A549 (cell line): ENCODE data around the gene TJP1. TPM values are rescaled to one million over a fixed set of nuclear protein-coding genes. Genes with fewer than 3 reads are reported as not detected.
"Not testable (repeated sequence)": the region's sequence is repeated elsewhere in the genome, so short reads cannot be mapped to it uniquely, and the experiment has no call there.

Source experiments
- ATAC-seq, 2 experiments: fragments of 200-7000 bp in 1 of 2; fragments of >200 bp in 1 of 2; cut with Nextera tagmentation in 1 of 2; cut with Tn5 transposase in 1 of 2; 3 replicates each; pipeline versions ENCODE4 v1.8.0 to v1.9.1; 2018 to 2020; ENCODE audit warnings: mild to moderate bottlenecking in 1 of 2, moderate library complexity in 1 of 2
- CTCF ChIA-PET: fragments of 300-600 bp; sonication (Branson Sonifier 250); formaldehyde crosslinking; extraction: SDS; loops from one replicate; lab custom pipeline; 2021; ENCODE audit warnings: antibody characterized with exemption, inconsistent platforms; lab: Yijun Ruan, JAX
- POLR2A ChIA-PET: fragments of 350-600 bp; formaldehyde crosslinking; extraction: SDS; loops from one replicate; lab custom pipeline; 2021; ENCODE audit warnings: antibody characterized with exemption, inconsistent platforms; lab: Yijun Ruan, JAX
- DNase-seq, 2 experiments: peaks; one replicate each; pipeline versions ENCODE4 v3.0.0 to v3.0.0-alpha.2; 2011 to 2016; ENCODE audit warnings: low read depth in 1 of 2, low spot score in 1 of 2
- FAIRE-seq: peaks from 2 replicates; lab custom pipeline; 2011; peaks lifted over from hg19 to GRCh38; lab: Jason Lieb, UNC
- H3K27ac ChIP-seq, 2 experiments: fragments of >200 bp; sonication (Bioruptor Twin); formaldehyde crosslinking; 3 replicates each; pipeline ENCODE4 v1.5.1; 2016 to 2017
- H3K4me1 ChIP-seq: fragments of >200 bp; sonication (Bioruptor Twin); formaldehyde crosslinking; 3 replicates; pipeline ENCODE4 v1.6.1; 2016
- H3K4me2 ChIP-seq: fragments of >200 bp; sonication (Bioruptor Twin); formaldehyde crosslinking; 3 replicates; pipeline ENCODE4 v1.6.1; 2016
- H3K4me3 ChIP-seq: fragments of >200 bp; sonication (Bioruptor Twin); formaldehyde crosslinking; 3 replicates; pipeline ENCODE4 v1.5.1; 2016
- H3K9me3 ChIP-seq: fragments of >200 bp; sonication (Bioruptor Twin); formaldehyde crosslinking; 3 replicates; pipeline ENCODE4 v1.6.1; 2016
- ATOH8 ChIP-seq: fragments of 250-450 bp; sonication (Bioruptor Pico); IDR thresholded peaks from 2 replicates; pipeline ENCODE4 v1.5.0; 2020; ENCODE audit warnings: low read depth, mild to moderate bottlenecking, moderate library complexity
- CEBPB ChIP-seq, 2 experiments: fragments of >200 bp in 1 of 2; sonication (Bioruptor Twin) in 1 of 2; formaldehyde crosslinking in 1 of 2; IDR thresholded peaks; 2 replicates each; pipeline ENCODE4 v1.6.1; 2012 to 2016
- E2F6 ChIP-seq: IDR thresholded peaks from 2 replicates; pipeline ENCODE4 v1.6.1; 2012; ENCODE audit warnings: low read depth, borderline replicate concordance
- ELK1 ChIP-seq: fragments of 150-350 bp; IDR thresholded peaks from 2 replicates; pipeline ENCODE4 v1.6.1; 2014; ENCODE audit warnings: low read depth, mild to moderate bottlenecking, low read length
- EP300 ChIP-seq, 2 experiments: fragments of >200 bp; sonication (Bioruptor Twin); formaldehyde crosslinking; IDR thresholded peaks; 2 replicates in 1 of 2; 3 replicates in 1 of 2; pipeline ENCODE4 v1.6.1; 2016 to 2017
- ESRRA ChIP-seq: fragments of 150-350 bp; IDR thresholded peaks from 2 replicates; pipeline ENCODE4 v1.6.1; 2014; ENCODE audit warnings: mild to moderate bottlenecking, low read length, borderline replicate concordance
- GATA3 ChIP-seq: IDR thresholded peaks from 2 replicates; pipeline ENCODE4 v1.6.1; 2012; ENCODE audit warnings: borderline replicate concordance
- HOXB13 ChIP-seq: fragments of 250-450 bp; sonication (Bioruptor Pico); IDR thresholded peaks from 2 replicates; pipeline ENCODE4 v1.5.0; 2020; ENCODE audit warnings: low read depth, mild to moderate bottlenecking, moderate library complexity
- HOXB5 ChIP-seq: fragments of 250-450 bp; sonication (Bioruptor Pico); IDR thresholded peaks from 2 replicates; pipeline ENCODE4 v1.5.0; 2020; ENCODE audit warnings: mild to moderate bottlenecking, moderate library complexity
- JUNB ChIP-seq: fragments of >200 bp; sonication (Bioruptor Twin); formaldehyde crosslinking; IDR thresholded peaks from 2 replicates; pipeline ENCODE4 v1.6.1; 2016
- KDM1A ChIP-seq: fragments of 200-600 bp; sonication (generic); IDR thresholded peaks from 2 replicates; pipeline ENCODE4 v1.6.1; 2016; ENCODE audit warnings: low read depth, mild to moderate bottlenecking
- KDM5A ChIP-seq: fragments of 200-600 bp; sonication (generic); IDR thresholded peaks from 2 replicates; pipeline ENCODE4 v1.6.1; 2016; ENCODE audit warnings: antibody characterized with exemption, mild to moderate bottlenecking
- MYC ChIP-seq: IDR thresholded peaks from 2 replicates; pipeline ENCODE4 v1.6.1; 2012; ENCODE audit warnings: mild to moderate bottlenecking, inconsistent platforms, low read length, improper control_type of control experiment, borderline replicate concordance
- NFE2L2 ChIP-seq: fragments of 150-350 bp; conservative IDR thresholded peaks from 2 replicates; pipeline ENCODE4 v1.6.1; 2014; ENCODE audit warnings: low read length
- NPAS2 ChIP-seq: fragments of 250-450 bp; sonication (Bioruptor Pico); IDR thresholded peaks from 2 replicates; pipeline ENCODE4 v1.8.0; 2022; ENCODE audit warnings: mild to moderate bottlenecking, moderate library complexity, borderline replicate concordance
- POLR2A ChIP-seq: IDR thresholded peaks from 2 replicates; pipeline ENCODE4 v1.6.1; 2012; ENCODE audit warnings: mild to moderate bottlenecking, low read length
- POLR2AphosphoS2 ChIP-seq: conservative IDR thresholded peaks from 2 replicates; pipeline ENCODE4 v1.6.1; 2012; ENCODE audit warnings: low read length, improper control_type of control experiment, inconsistent platforms
- RCOR1 ChIP-seq: fragments of 150-350 bp; IDR thresholded peaks from 2 replicates; pipeline ENCODE4 v1.6.1; 2014; ENCODE audit warnings: antibody characterized with exemption, low read length, low read depth
- RFX5 ChIP-seq: fragments of 450-650 bp; IDR thresholded peaks from 2 replicates; pipeline ENCODE4 v1.7.1; 2014; ENCODE audit warnings: antibody characterized with exemption, mild to moderate bottlenecking, moderate library complexity
- TP53 ChIP-seq: fragments of 250-450 bp; sonication (Bioruptor Pico); IDR thresholded peaks from 2 replicates; pipeline ENCODE4 v1.5.0; 2021; ENCODE audit warnings: mild to moderate bottlenecking, moderate library complexity
- USF2 ChIP-seq: fragments of 450-650 bp; IDR thresholded peaks from 2 replicates; pipeline ENCODE4 v1.6.1; 2014; ENCODE audit warnings: antibody characterized with exemption
- ZFP36 ChIP-seq: fragments of 450-650 bp; IDR thresholded peaks from 2 replicates; pipeline ENCODE4 v1.6.1; 2014; ENCODE audit warnings: borderline replicate concordance; ENCODE audit not compliant: partially characterized antibody
- ZNF302 ChIP-seq: fragments of 250-450 bp; sonication (Bioruptor Pico); IDR thresholded peaks from 2 replicates; pipeline ENCODE4 v1.9.0; 2021; ENCODE audit warnings: inconsistent platforms, mild to moderate bottlenecking, moderate library complexity
- WGBS: methylation state at CpG from one replicate; pipeline ENCODE4 v1.1.6; 2017; ENCODE audit errors: missing lambda C conversion rate; 5-methylcytosine and 5-hydroxymethylcytosine counted together
- polyA plus RNA-seq, 4 experiments: library from polyadenylated mRNA; depleted of rRNA in 3 of 4; stranded (reverse); fragments of >200 nt; fragmentation: RNase III in 1 of 4; extraction: RNeasy Plus Mini Kit Qiagen cat#74134 plus additional on column Dnase treatment in 1 of 4; gene quantifications; 2 replicates in 3 of 4; 3 replicates in 1 of 4; pipeline ENCODE4 v1.2.3, GENCODE V29; 2011 to 2017

TJP1 gene
- polyA plus RNA-seq, 2 of the 4 experiments (the other 2 are of a cell fraction): 55.0 to 179 TPM

DNA sequence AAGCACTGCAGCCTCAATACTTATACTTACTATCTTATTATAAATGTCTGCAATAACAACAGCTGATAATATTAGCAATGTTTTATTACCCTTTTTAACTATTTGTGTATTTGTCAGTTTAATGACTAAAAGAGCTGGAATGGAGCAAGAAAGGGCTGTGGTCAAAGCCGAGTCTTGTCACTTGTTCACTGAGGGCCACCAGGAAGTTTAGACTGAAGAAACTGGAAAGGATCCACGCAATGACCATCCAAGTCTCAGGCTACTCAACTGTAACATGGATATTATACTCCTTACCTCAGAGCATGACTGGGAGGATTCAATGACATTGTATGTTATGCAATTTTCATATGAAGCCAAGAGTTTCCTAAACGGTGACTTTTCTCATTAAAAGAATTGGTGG, 90.4 kb downstream of the TJP1 start:
- 82% methylated on average over 3 of the region's 3 CpGs for WGBS
- no peak overlapping the region for H3K4me2 ChIP-seq
- H3K27ac ChIP-seq: peak overlapping the region; percentile 4 to 58; a peak in 4 of 6 replicates
- no peak for TF ChIP-seq HOXB5 (CRISPR knock-in tag)
- no peak for TF ChIP-seq EP300 (IDR thresholded peaks at IDR 0.05)
- TF ChIP-seq, all 56 proteins: peak for 0
- FAIRE-seq (peak; percentile 78), ATAC-seq (no peak), DNase-seq (no peak)
- CTCF ChIA-PET: interaction anchor here (0.9 kb wide), 1 partner anchor 15 kb away, joined by 4 read pairs; no protein-coding TSS in a partner anchor
- Histone ChIP-seq H3K4me1 (peaks cover 48% of the 10 kb centered on the region), H3K9me3 (no peaks in the 10 kb centered on the region), H3K4me3 (no peak overlapping the region)
- POLR2A ChIA-PET: interaction anchor here (0.7 kb wide), 1 partner anchor 10 kb away, joined by 4 read pairs; no protein-coding TSS in a partner anchor

GRCh38 chr15:29730471-29730870, 91.8 kb downstream of the TJP1 start:
- H3K4me2 ChIP-seq, FAIRE-seq, POLR2A ChIA-PET, H3K4me3 ChIP-seq, H3K9me3 ChIP-seq, DNase-seq, ATAC-seq: not testable (repeated sequence)
- WGBS: 94% methylated on average over 15 of the region's 15 CpGs
- Histone ChIP-seq H3K27ac (peak overlapping the region in 1 of 2 experiments; percentile 26; a peak in 2 of 6 replicates), H3K4me1 (peaks cover 44% of the 10 kb centered on the region)
- CTCF ChIA-PET: interaction anchor here (0.6 to 1.0 kb wide), 2 partner anchors 13 to 345 kb away, joined by 3 to 7 read pairs; no protein-coding TSS in a partner anchor

DNA sequence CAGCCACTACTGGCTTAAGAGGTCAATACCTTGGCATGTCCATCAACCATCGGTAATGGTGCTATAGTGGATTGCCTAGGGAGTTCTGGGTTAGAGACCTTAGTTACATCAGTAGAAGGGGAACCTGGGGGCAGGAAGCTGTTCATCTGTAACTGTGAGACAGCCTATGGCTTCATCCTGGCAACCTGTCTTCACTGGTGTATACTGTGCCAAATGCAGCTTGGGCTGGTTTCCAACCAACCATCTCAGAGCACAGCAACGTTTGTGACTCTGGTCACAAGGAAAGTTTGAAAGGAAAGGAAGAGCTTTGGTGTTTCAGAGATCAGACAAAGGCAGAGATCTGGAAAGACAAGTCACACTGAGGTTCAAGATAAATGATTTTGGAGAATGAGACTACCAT, 93.8 kb downstream of the TJP1 start:
- Histone ChIP-seq H3K4me1 (peaks cover 33% of the 10 kb centered on the region), H3K4me3 (no peak overlapping the region), H3K27ac (peak overlapping the region in 1 of 2 experiments; percentile 8; a peak in 2 of 6 replicates), H3K9me3 (peaks cover 4% of the 10 kb centered on the region), H3K4me2 (no peak overlapping the region)
- TF ChIP-seq HOXB5 (CRISPR knock-in tag): no peak
- no peak for TF ChIP-seq CEBPB (IDR thresholded peaks at IDR 0.05)
- TF ChIP-seq POLR2AphosphoS2: no peak
- no peak for TF ChIP-seq RFX5
- no peak for TF ChIP-seq E2F6
- TF ChIP-seq GATA3: no peak
- TF ChIP-seq ATOH8: no peak
- TF ChIP-seq ZFP36: no peak
- no peak for TF ChIP-seq ZNF302 (CRISPR knock-in tag)
- no peak for TF ChIP-seq ESRRA
- no peak for TF ChIP-seq HOXB13 (CRISPR knock-in tag)
- TF ChIP-seq TP53 (CRISPR knock-in tag): no peak
- no peak for TF ChIP-seq MYC
- ChIA-PET CTCF (interaction anchor here (1.0 to 2.3 kb wide), 4 partner anchors 13 to 315 kb away, joined by 3 to 9 read pairs (median 4); no protein-coding TSS in a partner anchor), POLR2A (no interaction called here)
- no peak for FAIRE-seq
- 76% methylated on average over 2 of the region's 2 CpGs for WGBS
- ATAC-seq: no peak
- no peak for DNase-seq

DNA sequence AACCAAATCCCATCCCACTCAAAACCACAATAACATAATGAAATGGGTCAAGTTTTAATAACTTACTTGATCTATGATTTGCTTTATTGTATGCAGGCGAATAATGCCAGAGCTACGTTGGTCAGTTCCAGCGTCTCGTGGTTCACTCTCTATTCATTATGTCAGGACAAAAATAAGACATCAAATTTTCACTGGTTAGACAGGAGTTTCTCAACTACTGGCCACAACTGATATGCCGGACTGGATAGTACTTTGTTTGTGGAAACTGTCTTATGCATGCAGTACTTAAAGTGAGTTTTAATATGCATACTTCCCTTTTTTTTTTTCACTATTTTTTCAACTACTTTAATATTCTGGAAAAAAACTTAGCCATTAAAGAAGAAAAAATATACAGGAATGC, 94.4 kb downstream of the TJP1 start:
- Histone ChIP-seq H3K4me1 (peaks cover 28% of the 10 kb centered on the region), H3K27ac (no peak overlapping the region), H3K4me2 (no peak overlapping the region), H3K4me3 (no peak overlapping the region), H3K9me3 (peaks cover 9% of the 10 kb centered on the region)
- DNase-seq (no peak), ATAC-seq (no peak), FAIRE-seq (no peak)
- POLR2A ChIA-PET: no interaction called here
- CTCF ChIA-PET: interaction anchor here (0.6 to 2.3 kb wide), 7 partner anchors 14 to 315 kb away, joined by 3 to 9 read pairs (median 5); no protein-coding TSS in a partner anchor
- 94% methylated on average over 5 of the region's 5 CpGs for WGBS
- TF ChIP-seq POLR2A (no peak), KDM1A (no peak), KDM5A (no peak), MYC (no peak), USF2 (no peak), NPAS2 (CRISPR knock-in tag) (no peak), ELK1 (no peak), HOXB5 (CRISPR knock-in tag) (no peak), RCOR1 (no peak), JUNB (no peak), NFE2L2 (no peak)
